Inferior parietal cortex (tissue), 1 donor: ENCODE measurements around the gene PLPPR5.

Source experiments
- DNase-seq: peaks from one replicate; pipeline ENCODE4 v3.0.0-alpha.2; 2016; ENCODE audit errors: extremely low spot score

PLPPR5 gene

DNA sequence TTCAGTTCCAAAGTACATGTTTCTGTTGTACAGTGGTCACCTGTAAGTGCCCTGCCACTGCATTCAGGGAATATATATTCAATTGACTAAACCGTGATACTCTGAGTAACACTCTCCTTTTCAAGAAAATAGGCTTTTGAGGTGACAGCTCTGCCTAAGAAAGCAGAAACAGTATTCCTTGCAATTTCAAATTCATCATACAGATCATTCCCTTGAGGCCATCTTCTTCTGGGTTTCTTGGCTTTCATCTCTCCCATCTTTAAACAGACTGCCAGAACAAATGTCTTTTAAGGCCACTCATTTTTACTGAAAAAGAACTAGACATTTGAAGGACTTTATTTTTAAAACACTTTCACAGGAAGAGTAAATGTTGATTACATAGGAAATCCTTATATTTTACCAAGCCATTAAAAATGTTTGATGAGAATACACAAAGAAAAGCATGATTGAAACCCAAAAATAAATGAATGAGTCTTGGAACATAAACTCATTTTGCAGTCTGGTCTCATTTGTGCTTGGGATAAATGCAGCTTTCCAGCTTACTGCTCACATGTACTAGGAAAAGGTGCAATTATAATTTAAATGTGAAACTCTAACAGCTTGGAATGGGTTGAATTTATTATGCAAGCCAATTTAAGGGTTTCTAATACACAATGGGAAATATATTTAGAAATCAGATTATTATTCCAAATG, 34.7 kb downstream of the PLPPR5 start:
- DNase-seq = peak; percentile 20

DNA sequence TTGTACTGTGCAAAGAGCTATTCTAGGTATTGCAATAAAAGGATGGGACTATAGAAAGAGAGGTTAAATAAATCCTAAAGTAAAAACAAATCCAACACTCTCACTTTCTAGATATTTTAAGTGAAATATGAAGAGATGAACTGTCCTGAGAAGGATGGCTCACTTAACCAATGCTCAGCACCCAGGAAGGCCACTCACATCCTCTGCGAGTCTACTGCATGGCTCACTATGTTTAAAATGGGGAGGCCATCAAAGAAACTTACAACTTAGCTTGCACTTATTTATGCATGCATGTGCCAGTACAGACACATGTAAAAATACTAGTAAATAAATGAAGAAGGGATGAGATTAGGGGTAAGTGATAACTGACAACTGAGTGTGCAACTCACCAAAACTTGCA, 37.5 kb downstream of the PLPPR5 start:
- no peak for DNase-seq

DNA sequence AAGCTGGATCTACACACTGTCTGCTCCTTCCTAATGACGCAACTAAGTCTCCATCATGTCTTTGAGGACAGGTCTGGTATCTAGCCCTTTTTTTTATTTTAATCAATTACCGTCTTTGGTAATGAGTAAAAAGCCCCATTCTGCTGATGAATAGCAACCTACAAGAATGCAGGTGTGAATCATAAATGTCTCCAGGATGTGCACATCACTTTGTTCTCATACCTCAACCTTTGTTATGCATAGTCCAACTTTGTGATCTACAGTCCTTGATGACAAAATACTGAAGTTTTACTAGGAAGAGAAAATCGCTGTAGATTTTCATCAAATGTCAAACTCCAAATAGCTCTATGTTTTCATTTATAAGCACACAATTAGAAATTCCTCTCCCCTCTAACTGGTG, 39.3 kb downstream of the PLPPR5 start:
- DNase-seq = no peak

DNA sequence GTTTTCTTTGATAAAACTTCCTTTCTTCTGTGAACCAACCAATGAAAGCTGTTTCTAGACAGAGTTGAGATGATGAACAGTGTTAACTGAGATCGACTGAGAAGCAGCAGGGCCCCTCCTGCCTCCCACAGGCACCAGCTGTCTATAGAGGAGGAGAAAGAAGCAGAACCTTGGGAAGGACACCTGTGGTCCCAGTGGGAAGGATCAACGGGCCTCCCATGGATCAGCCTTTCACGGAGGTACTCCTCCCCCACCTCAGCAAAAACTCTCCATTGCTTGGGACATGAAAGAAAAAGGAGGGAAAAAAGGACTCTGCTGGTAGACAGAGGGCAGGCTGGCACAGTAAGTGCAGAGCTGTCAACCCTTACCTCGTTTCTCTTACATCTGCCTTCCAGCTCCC, 40.5 kb downstream of the PLPPR5 start:
- DNase-seq = no peak

DNA sequence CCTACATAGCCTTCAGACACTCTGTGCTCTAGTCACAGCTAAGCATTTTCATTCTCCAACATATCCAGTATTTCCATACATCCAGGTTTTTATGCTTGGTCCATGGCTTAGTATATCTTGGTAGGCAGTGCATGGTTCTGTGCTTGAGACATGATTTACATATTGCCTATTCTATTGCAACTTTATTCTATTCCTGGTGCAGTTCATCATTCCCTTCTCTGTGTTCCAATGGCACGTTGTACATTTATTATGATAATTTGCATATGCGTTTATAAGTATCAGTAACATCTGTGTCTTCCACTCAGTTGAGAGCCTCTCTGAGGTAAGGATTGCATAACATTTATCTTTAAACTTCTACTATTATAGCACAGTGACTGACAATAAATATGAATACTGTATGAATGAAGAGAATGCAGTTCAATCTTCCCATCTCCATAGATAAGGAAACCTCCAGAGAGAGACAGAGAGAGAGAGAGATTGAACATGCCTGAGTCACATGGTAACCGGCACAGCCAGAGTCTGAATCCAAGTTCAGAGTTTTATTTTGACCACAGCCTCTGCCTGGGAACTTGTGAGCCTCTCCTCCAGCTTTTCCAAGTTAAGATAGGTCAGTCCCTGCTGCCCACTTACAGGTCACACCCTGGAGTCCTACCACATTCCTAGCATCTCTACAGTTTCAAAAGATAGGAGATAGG, 41.5 kb downstream of the PLPPR5 start:
- DNase-seq = no peak

DNA sequence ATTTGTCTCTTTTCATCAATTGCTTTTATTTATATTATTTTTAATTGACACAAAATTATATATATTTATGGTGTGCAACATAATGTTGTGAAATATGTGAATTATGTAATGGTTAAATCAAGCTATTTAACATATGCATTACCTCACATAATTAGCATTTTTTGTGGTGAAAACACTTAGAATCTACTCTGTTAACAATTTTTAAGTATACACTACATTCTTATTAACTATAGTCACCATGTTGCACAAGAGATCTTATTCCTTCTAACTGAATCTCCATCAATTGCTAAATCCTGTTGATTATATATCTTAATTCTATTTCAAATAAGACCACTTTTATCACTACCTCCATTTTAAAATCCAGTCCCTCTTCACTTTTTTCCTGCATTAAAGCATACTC, 42.5 kb downstream of the PLPPR5 start:
- no peak for DNase-seq

DNA sequence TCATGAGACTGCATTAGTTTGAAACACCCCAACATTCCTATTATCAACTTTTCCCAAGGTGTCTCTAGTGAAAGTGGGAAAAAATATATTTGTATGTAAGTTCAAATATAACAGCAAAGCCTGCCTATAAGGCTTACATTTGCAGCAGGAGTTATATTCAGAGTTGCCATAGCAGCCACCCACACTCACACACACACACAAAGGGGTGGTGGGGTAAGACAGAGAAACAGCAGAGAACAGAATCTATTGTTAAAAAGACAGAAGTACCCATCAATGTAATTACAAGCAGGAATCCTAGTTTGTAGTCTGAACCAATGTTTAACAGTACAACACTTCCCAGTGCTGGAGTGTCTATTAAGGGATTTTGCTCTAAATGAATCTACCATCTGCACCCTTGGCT, 55.0 kb downstream of the PLPPR5 start:
- no peak for DNase-seq

DNA sequence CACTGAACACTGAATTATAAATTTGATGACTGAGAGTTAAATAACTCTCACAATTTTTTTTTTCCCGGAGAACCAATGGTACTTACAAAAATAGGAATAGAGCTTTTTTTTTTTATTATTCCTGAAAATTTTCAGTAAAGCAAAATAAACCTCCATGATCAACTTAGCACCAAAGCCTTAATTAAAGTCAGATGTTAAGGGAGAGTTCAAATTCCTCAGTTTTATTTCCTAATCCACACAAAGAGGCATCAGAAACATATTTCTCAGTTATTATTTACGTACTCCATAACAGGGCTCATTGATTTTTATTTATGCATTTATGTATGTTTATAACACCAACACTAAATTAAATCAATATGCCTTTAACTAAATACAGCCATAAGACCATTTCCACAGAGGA, 55.5 kb downstream of the PLPPR5 start:
- no peak for DNase-seq

DNA sequence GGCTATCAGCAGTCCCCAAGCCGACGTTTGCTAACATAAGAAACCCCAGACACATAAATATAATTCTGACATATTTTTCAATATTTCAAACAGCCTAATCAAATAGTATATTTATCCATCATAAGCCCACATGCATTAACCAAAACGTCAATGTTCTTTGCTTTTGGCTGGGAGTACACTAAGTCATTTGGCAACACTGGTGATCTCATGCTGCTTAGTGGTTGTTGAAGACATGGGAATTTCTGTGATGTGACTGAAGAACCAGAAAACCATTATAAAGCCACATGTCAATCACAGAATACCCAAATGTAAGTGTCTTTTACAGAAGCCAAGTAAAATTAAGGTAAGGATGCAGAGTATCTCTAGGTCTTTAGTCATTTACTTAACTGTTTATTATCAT, 57.6 kb downstream of the PLPPR5 start:
- DNase-seq = no peak

DNA sequence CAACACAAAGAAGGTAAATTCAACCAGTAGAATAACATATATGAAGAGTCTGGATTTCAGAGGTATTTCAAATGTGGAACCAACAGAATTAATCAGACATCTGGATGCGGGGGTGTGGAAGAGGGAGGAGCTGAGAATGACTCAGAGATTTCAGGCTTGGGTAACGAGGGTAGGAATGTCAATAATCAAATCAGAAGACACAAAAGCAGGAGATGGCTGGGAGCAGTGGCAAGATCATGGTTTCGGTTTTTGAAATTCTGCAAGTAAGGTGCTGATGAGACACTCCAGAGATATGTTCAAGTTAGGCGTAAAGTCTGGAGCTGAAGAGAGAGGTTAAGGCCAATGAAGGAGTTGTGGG, 64.0 kb downstream of the PLPPR5 start:
- no peak for DNase-seq

DNA sequence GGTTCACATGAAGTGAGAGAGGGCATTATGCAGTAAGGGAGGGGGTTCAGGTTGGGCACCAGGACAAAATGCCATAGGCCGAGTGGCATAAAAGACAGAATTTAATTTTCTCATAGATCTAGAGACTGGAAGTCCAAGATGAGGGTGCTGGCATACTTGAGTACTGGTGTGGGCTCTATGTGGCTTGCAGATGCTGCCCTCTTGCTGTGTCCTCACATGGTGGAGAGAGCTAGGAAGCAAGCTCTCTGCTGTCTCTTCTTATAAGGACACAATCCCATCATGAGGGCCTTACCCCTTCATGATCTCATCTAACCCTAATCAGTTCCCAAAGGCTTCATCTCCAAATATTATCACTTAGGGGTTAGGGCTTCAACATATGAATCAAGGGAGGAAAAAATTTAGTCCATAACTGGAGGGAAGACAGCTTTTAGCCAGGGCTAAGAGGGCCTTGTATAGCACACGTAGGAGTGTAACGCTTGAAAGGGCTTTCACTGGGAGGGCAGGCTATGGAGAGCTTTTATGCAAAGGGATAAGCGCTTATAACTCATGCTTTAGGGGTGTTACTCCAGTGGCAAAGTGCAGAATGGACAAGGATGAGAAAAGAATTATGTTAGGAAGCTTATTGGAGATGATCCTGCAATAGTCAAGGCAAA, 64.5 kb downstream of the PLPPR5 start:
- DNase-seq = no peak

DNA sequence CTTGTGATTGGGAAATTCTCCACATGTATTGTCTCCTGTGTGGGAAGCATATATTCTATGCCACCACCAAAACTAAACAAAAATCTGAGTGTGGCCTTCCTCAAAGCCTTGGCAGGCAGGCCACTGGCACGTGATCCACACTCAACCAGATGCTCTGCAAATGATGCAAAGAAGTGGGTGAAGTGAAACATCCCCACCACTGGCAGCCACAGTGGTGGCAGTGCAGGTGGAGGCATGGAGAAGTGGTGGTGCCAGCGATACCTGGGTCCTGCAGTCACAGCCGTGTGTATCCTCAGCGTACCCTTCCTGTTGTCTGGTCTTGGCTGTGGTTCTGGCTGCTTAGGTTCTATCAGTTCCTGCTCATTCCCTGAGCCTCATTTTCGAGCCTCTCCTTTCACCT, 65.2 kb downstream of the PLPPR5 start:
- DNase-seq = no peak

DNA sequence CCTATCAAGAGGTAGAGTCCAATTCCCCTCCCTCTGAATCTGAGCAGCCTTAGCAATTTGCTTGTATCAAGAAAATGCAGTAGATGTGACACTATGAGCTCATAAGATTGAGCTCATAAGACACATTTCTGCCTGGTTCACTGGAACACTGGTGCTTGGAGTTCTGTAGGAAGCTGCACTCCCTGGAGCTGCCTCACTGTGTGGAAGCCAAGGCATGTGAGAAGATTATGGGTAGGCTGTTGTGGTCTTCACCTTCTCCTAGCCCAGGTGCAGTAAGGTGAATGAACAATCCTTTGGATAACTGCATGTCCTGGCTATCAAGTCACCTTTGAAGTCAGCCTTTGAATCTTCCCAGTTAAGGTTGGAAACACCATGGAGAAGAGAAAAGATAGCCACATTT, 67.3 kb downstream of the PLPPR5 start:
- DNase-seq = no peak

DNA sequence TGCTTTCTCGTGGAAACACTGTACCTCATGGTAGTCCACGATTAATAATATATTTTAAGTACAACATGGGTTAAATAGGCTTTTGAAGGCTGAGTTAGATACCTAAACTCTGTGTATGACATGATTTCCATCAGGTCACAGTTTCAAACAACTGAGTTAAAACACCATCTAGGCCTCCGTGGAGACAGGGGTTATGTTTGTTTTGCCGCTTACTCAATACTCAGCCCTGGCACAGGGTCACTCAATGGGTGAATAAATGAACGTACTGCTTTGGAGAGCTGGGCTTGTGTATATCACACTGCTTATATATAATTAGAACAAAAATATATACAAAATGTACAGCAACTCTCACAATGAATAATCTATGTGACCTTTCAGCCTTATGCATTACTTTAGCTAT, 72.5 kb downstream of the PLPPR5 start:
- no peak for DNase-seq

DNA sequence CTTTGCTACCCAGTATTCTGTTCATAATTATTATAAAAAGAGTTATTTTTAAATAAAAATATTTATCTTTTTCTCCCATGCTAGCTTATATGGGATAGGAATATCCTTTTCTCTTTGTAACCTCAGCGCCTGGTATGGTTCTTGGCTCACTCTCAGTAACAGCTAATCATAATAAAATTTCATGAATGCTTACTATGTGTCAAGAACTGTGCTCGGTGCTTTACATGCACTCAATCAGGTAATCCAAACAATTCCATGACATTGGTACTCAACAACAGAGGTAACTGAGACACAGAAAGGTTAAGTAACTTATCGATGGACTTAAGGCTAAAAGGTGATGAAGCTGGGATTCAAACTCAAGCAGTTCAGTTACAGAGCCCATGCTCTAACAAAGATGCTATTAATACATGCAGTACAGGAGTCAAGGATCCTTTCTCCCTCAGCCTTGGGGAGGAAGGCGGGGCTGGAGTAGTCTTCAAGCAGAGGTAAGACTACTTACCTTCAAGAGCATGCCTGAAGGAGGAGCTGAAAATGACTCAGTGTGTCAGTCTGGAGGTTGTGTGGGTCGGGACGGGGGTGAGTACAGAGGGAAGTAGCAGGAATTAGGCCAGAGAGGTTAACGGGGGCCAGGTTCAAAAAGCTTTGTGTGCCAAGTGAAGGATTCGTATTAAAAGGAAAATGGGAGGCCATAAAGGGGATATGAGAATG, 73.4 kb downstream of the PLPPR5 start:
- DNase-seq = no peak

DNA sequence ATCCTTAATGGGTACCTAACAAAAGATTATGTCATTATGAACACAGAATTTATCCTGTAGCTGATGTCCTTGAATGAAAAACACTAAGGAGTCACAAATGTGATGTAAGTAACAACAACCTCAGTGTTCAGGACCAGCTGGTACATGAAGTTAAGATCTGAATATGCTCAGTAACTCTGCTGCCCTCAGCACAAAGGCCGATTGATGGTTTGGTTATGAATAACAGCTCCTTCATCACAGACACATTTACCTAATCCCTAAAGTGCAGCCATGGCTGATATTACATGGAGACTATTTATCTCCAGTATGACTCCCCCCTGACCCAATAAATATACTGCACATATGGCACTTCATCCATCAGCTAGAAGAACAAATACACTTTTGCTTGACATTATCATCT, 75.2 kb downstream of the PLPPR5 start:
- DNase-seq = no peak

DNA sequence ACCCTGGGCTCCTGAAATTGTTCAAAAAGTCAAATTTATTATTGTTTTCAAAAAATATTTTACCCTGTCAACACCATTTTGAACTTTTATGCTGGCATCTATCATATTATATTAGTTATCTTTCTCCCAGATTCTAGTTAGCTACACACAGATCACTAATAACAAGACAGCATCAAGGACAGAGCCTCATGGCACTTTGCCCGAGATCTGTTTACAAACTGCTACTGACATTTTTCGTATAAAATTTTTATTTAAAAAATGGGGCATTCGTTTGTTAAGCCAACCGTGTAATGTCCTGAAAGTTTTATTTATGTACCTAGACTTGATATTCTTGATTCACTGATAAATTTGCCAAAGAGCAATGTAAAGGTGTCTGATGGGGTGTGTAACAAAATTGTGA, 78.1 kb downstream of the PLPPR5 start:
- DNase-seq = no peak

DNA sequence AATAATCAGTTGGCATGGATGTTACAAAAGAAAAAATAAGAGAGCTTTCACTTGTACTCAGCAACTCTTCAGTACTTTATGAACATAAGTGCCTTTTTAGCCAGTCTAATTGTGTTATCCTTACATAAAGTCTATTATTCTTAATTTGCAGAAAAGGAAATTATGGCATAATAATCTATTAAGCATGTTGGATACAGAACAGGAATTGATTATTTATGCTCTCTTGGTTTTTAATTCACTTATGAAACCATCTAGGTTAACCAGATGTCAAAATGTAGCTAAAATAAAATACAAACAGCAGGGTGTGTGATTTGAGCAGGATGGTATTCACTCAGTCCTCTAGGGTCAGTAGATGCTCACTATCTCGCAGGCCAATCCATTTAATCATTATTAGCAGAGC, 79.7 kb downstream of the PLPPR5 start:
- no peak for DNase-seq

DNA sequence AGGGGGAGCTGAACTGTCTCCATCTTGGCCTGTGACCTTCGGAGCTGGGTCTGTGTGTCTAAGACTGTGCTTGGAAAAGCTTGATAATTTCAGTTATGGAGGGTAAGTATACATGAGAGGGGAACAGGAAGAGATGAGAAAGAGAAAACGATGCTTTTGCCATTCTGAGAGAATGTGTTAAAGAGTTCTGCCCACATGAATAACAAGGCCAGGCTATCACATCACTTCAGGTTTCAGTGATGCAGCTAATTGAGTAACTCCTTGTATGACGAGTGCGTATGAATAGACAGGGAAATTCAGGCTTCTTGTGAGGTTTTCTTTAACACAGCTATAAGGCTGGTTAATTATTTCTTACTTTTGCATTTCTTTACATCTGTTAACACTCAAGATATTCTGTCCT, 81.0 kb downstream of the PLPPR5 start:
- no peak for DNase-seq

DNA sequence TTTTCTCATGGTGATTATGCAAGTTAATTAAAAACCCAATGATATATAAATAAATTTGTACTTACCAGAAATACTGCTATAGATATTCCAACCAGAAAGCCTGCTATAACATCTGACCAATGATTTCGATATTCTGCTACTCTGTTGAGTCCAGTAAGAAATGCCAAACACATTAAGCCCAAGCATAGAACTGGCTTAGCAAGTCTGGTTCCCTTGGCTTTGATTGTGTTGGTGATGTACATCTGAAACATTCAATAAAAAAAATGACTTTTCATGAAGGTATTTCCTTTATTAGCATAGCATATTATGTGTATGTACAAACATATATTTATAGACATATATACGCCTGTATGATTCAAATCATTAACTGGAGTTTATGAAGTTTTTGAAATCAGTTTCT, 82.8 kb downstream of the PLPPR5 start:
- no peak for DNase-seq

DNA sequence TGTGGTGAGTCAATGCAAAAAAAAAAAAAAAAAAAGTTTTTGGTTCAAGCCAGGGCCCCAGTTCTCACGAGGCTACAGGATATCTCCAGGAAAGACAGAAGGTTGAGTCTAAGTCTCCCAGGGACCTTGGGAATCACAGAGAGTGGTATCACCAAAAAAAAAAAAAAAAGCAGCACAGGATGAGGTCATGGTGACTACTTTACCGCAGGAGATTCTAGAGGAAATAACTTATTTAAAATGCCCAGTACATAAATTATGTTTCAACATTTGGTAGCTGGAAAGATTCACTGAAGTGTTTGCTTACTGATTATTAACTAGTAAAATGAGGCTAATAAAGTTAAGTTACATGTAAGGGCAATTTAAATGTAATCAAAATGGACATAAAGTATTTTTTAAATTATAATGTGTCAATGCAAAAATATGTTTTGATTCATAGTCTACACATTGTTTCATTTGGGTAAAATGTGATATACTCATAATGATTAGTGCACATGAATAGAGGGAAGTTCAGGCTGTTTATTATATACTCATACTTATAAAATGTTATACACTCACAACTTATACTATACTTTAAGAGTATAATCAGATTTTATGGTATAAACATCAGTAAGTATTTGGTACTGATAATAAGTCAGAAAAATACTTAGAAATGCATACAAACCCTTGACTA, 84.1 kb downstream of the PLPPR5 start:
- DNase-seq = no peak

DNA sequence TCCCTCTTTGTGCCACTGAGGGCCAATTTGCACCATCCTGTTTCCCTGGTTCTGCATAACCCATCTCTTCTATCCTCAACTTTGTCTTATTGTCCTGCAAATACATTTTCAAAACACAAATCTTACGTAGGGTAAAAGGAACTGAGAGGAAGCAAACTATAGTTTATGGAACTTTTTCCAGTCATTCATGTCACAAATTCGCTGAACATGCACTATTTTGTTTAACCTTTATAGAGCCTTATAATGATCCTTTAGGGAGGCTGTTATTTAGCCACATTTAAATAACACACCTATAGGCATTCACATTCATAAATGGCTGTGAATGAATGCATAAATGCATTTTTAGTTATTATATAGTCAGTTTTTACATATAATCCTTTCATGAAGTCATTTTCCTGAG, 85.0 kb downstream of the PLPPR5 start:
- DNase-seq = no peak
